Measurements from ENCODE around the gene SMAD7. TPM values are rescaled to one million over a fixed set of nuclear protein-coding genes. Genes with fewer than 3 reads are reported as not detected.

Gene SMAD7
- polyA plus RNA-seq, 10 donors, result 9.2 to 16.2 (median 10.4) TPM

DNA sequence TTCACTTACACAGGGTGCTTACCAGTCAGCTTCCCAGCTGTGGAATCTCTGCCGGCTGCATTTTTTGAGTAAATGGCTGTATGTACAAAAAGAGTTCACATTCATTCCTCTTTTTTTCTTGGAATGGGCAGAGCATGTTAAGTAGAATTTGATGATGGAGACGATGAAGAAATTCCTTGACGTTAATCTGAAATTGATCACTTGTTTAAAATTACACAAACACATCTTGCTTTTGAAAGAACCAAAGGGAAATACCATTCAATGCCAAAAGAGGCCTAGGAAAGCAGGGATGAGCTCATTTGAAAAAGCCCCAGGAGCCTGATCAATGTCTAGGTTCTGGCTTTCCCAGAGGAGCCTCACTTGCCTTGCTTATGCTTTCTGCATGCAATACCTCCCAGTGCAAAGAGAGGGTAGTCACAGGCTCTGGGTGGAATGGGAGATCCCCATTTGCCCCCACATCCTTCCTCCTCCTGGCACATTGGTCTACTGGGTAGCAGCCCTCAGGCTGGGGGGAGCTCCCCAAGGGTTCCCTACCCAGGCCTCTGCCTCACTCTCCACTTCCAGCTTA is 12.3 kb upstream of the SMAD7 start:
- DNase-seq, result no peak

DNA sequence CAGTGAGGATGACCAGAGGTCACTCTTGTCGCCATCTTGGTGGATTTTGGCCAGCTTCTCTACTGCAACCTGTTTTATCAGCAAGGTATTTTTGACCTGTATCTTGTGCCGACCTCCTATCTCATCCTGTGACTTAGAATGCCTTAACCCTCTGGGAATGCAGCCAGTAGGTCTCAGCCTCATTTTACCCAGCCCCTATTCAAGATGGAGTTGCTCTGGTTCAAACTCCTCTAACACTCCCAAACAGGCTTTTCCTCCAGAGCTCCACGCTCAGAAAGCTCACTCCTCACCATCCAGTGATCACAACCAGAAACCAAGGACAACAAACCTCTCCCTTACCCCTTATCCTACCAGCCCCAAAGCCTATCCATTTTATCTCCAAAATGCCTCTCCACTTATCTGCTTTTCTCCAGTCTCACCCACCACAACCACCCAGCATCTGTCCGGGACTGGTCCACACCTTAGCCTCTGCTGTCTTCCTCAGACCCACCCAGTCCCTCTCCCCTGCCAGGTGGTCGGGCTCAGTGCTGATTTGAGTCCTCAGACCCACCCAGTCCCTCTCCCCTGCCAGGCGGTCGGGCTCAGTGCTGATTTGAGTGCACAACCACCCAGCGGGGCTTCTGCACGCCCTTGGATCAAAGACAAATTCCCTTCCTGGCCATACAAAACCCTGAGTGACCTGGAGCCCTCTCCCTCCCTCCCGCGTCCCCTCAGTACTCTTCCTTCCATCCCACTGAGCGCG is 11.7 kb upstream of the SMAD7 start:
- DNase-seq, result no peak

DNA sequence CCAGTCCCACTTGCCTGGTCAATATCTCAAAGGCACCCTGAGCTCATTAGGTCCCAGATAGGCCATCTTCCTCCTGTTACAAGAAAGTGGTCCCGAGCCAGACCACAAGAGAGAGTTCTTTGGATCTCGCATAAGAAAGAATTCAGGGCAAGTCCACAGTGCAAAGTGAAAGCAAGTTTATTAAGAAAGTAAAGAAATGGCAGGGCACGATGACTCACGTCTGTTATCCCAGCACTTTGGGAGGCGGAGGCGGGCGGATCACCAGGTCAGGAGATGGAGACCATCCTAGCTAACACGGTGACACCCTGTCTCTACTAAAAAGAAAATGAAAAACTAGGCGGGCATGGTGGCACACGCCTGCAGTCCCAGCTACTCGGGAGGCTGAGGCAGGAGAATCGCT is 10.8 kb upstream of the SMAD7 start:
- no peak for DNase-seq

DNA sequence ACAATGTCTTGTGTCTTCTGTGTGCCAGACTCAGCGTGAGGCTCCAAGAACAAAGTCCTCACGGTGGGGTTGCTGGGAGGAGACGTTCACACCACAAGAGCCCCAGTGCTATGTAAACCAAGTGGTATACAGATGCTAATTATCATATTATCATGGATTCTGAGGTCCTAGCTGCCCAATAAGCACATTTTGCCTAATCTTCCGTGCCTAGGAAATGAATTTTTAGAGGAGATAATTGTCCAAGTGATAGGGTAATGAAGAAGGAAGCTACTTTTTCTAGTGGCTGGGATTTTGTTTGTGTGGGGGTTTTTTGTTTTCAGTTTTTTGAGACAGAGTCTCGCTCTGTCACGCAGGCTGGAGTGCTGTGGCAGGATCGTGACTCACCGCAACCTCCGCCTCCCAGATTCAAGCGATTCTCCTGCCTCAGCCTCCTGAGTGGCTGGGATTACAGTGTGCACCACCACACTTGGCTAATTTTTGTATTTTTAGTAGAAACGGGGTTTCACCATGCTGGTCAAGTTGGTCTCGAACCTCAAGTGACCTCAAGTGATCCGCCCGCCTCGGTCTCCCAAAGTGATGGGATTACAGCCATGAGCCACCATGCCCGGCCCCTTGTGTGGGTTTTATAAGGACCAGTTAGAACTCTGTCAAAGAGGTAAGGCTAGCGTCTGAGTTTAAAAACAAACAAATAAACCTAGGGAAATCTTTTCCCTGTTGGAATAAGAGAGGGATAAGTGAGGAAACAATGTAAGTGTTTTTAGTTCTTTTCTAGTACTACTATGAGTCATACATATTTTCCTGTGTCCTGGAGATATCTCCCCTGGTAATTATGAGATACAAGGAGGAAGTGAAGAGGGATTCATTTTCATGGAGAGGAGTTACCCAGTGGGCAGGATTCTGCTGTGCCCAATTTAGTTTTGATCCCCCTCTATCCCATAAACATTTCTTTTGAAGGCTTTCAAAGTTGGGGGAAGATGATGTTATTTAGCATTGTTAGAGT is 9.5 kb upstream of the SMAD7 start:
- no peak for DNase-seq

DNA sequence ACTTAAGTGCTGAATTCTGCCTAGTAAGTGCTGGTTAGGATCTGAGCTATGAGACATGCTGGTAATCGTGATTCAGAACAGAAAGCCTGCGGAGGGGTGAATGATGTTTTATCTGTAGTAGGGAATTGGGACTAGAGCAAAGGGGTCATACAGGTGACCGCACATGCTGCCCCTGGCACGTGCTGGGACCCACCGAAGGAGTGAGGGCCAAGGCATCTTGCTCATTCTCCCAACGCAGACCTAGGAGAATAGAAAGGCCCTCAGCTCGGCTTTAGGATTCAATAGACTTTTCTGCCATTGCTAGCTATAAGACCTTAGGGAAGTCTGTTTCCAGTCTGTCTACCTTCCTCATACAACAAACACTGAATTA is 8.8 kb upstream of the SMAD7 start:
- DNase-seq, result no peak

DNA sequence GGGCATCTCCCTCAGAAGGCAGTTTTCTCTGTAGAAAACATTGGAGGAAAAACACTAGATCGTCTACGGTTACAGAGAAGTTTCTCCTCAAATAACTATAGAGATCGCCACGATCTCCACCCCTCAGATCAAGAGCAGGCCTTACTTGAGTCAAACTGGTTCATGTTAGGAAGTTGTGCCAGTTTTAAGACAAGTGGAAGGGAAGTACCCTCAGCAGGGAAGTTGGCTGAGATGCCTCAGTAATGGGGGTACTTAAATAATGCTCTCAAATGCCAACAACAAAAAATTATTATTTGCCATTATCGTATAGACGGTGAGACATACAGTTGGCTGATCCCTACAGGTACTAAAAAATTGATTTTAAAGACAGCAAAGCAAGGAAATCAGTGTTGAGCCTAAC is 8.2 kb upstream of the SMAD7 start:
- DNase-seq, result no peak

DNA sequence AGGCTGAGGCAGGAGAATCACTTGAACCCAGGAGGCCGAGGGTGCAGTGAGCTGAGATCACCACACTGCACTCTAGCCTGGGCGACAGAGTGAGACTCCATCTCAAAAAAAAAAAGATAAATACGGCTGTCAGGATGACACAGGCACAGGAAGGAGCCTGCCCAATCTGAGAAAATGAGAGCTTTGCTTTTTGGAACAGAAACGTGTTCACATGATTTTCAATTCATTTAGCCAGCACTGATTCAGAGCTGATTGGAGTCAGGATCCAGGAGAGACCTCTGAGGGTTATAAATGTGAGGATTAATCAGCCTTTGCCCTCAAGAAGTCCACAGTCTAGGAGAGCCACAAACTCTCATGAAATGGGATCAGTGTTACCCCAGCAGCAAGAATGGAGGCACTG is 6.9 kb upstream of the SMAD7 start:
- DNase-seq, result no peak

DNA sequence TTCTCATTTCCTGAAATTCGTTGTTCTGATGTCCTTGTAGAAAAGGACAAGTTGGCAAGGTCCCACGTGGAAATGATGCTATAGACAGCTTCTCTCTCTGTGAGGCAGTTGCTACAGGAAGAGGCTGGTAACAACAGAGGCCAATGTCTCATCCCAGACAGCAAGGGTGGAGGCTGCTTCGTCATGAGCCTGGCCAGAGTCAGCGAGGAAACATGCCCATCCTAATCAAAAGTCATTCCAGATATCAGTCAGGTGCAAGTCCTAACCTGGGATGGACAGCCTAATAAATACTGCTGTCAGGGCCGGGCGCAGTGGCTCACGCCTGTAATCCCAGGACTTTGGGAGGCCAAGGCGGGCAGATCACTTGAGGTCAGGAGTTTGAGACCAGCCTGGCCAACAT is 6.4 kb upstream of the SMAD7 start:
- no peak for DNase-seq

DNA sequence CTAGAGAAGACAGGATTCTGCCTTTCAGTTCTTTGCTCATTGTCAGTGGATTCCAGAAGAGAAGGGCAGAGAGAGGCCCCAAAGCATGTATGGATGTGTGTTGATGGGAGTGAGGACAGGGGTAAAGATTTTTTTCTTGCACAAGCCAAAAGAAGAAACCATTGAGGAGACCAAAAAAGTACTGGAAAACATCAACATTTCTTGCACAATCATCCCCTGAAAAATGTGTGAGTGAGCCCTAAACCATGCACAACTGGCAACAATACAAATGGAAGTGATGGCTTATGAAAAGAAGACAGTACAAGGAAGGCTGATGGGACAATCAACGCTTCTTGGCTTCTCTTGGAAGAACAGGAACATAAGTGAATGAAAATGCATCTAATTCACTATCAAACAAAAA is 5.6 kb upstream of the SMAD7 start:
- DNase-seq, result peak in 1 of 3 donors; percentile 73

DNA sequence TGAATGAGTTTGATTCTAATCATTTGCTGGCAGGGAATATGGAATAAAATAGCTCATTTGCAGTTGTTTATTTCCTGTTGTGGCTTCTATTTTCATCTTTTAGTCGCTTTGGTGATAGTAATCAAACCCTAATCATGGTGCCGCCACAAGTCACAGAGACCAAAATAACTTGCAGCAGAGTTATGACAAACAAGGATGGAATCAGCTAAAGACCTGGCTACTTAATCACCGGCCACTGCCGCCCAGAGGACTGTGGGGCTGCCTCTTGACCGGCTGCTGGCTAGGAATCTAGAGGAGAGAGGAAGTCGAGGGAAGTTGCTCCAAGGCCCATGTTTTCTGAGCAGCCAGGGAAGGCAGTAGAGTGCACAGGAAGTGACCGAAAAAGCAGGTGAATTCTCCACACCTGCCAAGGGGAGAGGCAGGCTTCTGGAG is 5.1 kb upstream of the SMAD7 start:
- peak in 1 of 3 donors; percentile 68 for DNase-seq

DNA sequence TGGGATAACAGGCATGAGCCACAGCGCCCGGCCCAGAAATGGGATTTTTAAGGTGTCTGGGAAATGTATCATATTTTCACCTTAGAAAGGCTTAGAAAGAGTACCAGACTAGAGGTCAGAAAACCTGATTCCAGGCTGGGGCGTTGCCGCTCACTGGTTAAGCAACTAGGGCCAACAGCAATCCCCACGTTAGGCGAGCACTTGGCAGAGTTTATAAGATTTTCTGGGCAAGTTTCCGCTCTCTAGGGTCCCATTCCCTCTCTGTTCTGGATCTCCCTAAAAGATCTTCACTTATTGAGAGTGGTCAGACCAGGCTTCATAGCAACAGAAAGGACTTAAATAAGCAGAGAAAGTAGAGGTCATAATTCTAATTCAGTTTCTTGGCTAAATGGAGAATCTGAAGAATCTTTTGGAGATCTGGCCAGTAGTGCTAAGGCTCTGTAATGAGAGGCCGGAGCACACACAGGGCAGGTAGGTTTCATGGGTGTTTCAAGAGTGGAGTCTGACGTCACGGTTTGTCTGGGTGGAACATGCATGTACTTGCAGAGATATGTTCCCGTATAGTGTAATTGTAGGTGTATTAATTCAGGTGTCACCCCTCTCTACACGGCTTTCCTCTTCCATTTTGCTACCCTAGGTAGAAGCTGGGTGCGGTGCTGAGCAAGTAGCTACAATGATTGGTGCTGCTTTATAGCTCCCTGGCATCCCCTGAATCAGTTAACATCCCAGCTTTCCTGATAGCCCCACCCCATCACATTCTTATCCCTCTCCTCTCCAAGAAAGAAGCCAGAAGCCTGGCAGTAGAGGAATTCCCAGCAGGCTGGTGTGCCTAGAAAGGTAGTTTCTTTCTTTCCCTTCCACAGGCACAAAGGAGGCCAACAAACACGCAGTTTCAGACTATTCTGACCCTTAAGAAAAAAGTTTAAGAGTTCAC is 4.4 kb upstream of the SMAD7 start:
- peak in 2 of 3 donors; percentile 61 to 76 for DNase-seq

DNA sequence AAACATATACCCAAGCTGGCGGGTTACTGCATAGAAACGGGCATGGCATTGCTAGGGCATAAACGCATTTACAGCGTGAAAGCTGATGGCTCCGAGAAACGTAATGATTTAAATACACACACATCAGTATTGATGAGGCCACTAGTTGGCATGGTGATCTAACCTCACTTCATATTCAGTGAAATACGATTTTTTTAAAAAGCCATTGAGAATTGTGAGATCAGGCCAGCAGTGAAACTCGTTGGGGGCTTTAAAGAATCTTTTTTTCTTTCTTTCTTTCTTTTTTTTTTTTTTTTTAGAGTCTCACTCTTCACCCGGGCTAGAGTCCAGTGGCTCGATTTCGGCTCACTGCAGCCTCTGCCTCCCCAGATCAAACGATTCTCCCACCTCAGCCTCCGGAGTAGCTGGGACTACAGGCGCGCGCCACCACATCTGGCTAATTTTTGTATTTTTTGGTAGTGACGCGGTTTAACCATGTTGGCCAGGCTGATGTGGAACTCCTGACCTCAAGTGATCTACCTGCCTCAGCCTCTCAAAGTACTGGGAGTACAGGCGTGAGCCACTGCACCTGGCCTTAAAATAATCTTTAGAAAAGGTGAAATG is 2.4 kb upstream of the SMAD7 start:
- no peak for DNase-seq

DNA sequence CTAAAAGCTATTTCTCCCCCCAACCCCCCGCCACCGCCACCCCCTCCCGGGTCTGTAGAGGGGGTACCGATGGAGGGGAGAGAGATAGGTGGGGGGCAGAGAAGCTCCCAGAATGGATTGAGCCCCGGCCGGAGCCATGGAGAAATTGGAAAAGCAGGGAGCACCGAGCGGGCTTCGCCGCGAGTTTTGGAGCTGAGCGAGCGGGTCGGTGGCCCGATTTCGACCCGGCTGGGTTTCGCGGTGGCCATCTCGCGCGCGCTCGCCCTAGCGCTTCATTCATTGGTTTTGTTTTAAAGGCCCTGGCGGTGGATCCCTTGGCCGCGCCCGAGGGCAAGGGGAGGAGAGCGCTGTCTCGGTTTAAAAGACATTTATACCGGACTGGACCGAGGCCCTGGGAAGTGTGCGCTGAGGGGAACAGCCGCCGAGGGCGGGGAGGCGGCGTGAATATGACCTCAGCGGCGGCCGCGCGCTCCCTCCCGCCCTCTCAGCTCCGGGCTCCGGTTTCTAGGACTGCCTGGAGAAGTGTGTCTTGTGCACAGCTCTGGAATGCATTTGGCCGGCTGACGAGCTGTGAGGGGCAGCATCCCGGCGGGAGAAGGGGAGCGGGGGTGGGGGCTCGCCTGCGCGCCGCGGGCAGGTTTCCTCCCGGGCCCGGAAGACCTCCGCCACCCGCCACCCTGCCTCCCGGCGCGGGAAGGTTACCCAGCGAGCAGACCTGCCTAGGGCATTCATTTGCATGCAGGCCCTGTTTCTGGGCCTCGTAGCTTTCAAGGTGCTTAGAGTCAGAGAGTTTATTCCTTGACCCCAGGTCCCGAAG is 1.7 kb upstream of the SMAD7 start:
- DNase-seq, result peak; percentile 87 to 95 (median 89)

DNA sequence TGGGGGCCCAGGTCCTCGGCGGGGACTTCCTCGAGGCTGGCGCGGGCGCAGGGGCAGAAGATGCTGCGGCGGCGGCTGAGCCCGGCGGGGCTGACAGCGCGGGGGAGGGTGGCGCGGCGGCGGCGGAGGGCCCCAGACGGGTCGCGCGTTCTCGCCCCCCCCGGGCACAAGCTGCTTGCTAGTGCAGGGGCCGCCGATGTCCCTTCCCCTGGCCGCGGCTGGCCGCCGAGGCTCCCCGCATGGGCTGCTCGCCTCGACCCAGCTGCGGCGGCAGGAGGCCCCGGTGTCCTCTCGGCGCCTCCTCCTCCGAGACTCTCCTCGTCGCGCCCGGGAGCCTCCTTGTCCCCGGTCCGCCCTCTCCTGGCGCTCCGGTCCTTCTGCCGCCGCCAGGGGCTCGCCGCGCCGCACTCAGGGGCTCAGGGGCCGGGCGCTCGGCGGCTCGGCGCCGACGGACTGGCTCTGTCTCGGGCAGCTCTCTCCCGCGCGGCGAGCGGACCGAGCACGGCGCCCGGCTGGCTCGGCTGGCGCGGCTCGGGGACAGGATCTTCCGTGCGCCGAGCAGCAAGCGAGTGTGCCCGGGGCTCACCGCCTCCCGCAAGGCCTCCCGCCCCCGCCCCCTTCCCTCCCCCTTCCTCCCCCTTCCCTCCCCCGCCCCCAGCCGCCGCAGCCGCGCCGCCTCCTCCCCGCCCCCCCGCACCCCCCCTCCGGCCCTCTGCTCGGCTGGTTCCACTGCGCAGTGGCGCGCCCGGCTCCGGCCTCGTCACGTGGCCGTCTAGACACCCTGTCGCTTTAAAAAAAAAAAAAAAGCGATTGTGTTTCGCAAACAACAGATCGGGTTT is 902 bp upstream of the SMAD7 start:
- peak; percentile 93 to 96 (median 95) for DNase-seq

DNA sequence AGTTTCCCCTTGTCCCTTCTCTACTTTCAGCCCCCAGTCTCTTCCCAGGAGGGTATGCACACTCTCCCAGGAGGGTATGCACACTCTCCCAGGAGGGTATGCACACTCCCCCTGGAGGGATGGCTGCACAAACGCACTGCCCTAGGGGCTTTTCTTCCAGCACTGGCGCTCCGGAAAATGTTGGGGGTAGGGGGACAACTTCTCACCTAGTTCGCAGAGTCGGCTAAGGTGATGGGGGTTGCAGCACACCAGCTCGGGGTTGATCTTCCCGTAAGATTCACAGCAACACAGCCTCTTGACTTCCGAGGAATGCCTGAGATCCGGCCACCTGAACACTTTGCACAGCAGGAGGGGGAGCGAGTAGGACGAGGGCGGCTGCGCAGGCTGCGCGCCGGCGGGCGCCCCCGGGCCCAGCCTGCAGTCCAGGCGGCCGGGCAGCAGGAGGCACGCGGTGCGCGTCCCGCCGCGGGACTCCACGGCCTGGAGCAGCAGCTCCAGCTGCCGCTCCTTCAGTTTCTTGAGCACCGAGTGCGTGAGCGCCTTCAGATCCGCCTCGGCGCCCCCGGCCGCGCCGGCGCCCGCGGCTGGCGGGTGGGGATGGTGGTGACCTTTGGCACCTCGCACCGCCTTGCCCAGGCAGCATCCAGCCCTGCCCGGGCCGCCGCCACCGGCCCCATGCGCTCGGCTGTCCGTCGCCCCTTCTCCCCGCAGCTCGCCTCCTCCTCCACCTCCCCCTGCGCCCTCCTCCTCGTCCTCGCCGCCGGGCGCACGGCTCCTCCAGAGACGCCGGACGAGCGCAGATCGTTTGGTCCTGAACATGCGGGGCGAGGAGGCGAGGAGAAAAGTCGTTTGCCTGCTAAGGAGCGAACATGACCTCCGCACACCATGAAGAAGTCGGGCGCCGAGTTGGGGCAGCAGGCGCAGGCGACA is 894 bp downstream of the SMAD7 start:
- peak in 1 of 3 donors; percentile 85 for DNase-seq

DNA sequence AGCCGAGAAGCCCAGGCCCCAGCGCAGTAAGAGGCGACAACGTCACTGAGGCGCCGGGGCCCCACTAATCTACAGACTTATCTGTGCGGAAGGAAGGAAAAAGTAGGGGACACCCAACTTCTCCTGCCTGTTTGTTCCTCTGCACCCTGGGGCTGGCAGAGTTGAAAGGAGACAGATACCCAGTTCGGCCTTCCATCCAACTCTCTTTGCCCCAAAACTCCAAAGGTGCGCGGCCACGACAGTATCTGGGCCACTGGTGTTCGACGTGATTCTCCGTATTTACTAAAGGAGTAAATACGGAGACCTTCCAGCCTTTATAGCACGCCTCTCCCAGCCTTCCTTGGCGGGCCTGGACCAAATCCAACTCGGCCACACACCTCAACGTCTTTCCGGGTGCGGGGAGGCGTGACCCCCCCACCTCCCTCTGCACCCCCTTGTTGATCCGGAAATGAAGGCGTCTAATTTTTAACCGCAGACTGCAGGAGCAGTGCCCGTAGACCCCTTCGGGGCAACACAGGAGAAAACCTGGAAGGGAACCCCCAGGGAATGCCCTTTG is 1.6 kb downstream of the SMAD7 start:
- DNase-seq, result no peak

Measured in muscle of back (tissue), 11 donors.